Liver (tissue), 3 donors: ENCODE results near the gene TMIGD1.

Experiments
- EGR1 ChIP-seq, 2 donors: IDR thresholded peaks; 2 replicates each; pipeline ENCODE4 v1.6.1; 2016 to 2018; ENCODE audit warnings: antibody characterized with exemption in 2 of 2, low read depth in 2 of 2
- FOXA1 ChIP-seq: IDR thresholded peaks from 2 replicates; pipeline ENCODE4 v1.6.1; 2016; ENCODE audit warnings: antibody characterized with exemption
- GABPA ChIP-seq, 2 donors: IDR thresholded peaks in 1 of 2; conservative IDR thresholded peaks in 1 of 2; 2 replicates each; pipeline ENCODE4 v1.6.1; 2016; ENCODE audit warnings: antibody characterized with exemption in 2 of 2, mild to moderate bottlenecking in 1 of 2, moderate library complexity in 1 of 2
- HNF4G ChIP-seq: IDR thresholded peaks from 2 replicates; pipeline ENCODE4 v1.6.1; 2016; ENCODE audit warnings: antibody characterized with exemption
- JUND ChIP-seq, 2 donors: IDR thresholded peaks; 2 replicates each; pipeline ENCODE4 v1.6.1; 2016; ENCODE audit warnings: antibody characterized with exemption in 2 of 2
- MAX ChIP-seq: IDR thresholded peaks from 2 replicates; pipeline ENCODE4 v1.6.1; 2016; ENCODE audit warnings: antibody characterized with exemption
- NR2F2 ChIP-seq: IDR thresholded peaks from 2 replicates; pipeline ENCODE4 v1.6.1; 2016; ENCODE audit warnings: antibody characterized with exemption
- RAD21 ChIP-seq, 2 donors: IDR thresholded peaks; 2 replicates each; pipeline ENCODE4 v1.6.1; 2016; ENCODE audit warnings: antibody characterized with exemption in 2 of 2, mild to moderate bottlenecking in 2 of 2
- REST ChIP-seq: IDR thresholded peaks from 2 replicates; pipeline ENCODE4 v1.6.1; 2016; ENCODE audit warnings: antibody characterized with exemption, mild to moderate bottlenecking
- SP1 ChIP-seq: IDR thresholded peaks from 2 replicates; pipeline ENCODE4 v1.6.1; 2018; ENCODE audit warnings: antibody characterized with exemption, mild to moderate bottlenecking
- TAF1 ChIP-seq: conservative IDR thresholded peaks from 2 replicates; pipeline ENCODE4 v1.6.1; 2016; ENCODE audit warnings: antibody characterized with exemption, mild to moderate bottlenecking
- YY1 ChIP-seq: IDR thresholded peaks from 2 replicates; pipeline ENCODE4 v1.6.1; 2016; ENCODE audit warnings: antibody characterized with exemption, mild to moderate bottlenecking
- TF ChIP-seq, protein P1 (sequence below): fragments of 150-350 bp; IDR thresholded peaks from 2 replicates; pipeline ENCODE4 v1.5.1; 2017; ENCODE audit warnings: improper control_type of control experiment, low read depth, low read length; ENCODE audit not compliant: missing input control
- TF ChIP-seq, protein P2 (sequence below): IDR thresholded peaks from 2 replicates; pipeline ENCODE4 v1.6.1; 2016; ENCODE audit warnings: antibody characterized with exemption
- donor health status: healthy.
- donor health status: healthy.

DNA sequence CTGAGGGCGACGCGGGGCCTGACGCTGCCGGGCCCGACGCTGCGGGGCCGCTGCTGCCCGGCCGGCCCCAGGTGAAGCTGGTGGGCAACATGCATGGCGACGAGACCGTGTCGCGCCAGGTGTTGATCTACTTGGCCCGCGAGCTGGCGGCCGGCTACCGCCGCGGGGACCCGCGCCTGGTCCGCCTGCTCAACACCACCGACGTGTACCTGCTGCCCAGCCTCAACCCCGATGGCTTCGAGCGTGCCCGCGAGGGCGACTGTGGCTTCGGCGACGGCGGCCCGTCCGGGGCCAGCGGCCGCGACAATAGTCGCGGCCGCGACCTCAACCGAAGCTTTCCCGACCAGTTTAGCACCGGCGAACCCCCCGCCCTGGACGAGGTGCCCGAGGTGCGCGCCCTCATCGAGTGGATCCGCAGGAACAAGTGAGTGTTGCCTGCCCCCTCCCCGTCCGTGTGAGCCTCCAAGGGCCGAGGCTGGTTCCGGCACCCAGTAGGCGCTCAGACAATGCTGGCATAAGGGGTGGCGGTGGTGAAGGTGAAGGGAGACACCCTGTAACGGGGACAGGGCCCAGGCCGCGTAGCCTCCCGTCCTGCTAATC is 45.5 kb upstream of the TMIGD1 start:
- TF ChIP-seq FOXA1: no peak
- no peak for TF ChIP-seq JUND (IDR thresholded peaks at IDR 0.05)
- TF ChIP-seq, protein P1, sequence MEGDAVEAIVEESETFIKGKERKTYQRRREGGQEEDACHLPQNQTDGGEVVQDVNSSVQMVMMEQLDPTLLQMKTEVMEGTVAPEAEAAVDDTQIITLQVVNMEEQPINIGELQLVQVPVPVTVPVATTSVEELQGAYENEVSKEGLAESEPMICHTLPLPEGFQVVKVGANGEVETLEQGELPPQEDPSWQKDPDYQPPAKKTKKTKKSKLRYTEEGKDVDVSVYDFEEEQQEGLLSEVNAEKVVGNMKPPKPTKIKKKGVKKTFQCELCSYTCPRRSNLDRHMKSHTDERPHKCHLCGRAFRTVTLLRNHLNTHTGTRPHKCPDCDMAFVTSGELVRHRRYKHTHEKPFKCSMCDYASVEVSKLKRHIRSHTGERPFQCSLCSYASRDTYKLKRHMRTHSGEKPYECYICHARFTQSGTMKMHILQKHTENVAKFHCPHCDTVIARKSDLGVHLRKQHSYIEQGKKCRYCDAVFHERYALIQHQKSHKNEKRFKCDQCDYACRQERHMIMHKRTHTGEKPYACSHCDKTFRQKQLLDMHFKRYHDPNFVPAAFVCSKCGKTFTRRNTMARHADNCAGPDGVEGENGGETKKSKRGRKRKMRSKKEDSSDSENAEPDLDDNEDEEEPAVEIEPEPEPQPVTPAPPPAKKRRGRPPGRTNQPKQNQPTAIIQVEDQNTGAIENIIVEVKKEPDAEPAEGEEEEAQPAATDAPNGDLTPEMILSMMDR: no peak
- TF ChIP-seq SP1: no peak
- TF ChIP-seq MAX: no peak
- no peak for TF ChIP-seq TAF1
- TF ChIP-seq YY1: no peak
- TF ChIP-seq REST: no peak
- TF ChIP-seq, protein P2, sequence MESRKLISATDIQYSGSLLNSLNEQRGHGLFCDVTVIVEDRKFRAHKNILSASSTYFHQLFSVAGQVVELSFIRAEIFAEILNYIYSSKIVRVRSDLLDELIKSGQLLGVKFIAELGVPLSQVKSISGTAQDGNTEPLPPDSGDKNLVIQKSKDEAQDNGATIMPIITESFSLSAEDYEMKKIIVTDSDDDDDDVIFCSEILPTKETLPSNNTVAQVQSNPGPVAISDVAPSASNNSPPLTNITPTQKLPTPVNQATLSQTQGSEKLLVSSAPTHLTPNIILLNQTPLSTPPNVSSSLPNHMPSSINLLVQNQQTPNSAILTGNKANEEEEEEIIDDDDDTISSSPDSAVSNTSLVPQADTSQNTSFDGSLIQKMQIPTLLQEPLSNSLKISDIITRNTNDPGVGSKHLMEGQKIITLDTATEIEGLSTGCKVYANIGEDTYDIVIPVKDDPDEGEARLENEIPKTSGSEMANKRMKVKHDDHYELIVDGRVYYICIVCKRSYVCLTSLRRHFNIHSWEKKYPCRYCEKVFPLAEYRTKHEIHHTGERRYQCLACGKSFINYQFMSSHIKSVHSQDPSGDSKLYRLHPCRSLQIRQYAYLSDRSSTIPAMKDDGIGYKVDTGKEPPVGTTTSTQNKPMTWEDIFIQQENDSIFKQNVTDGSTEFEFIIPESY: no peak
- TF ChIP-seq GABPA (IDR thresholded peaks at IDR 0.05 in 1 of 2, conservative IDR thresholded peaks at IDR 0.05 in 1 of 2): no peak
- no peak for TF ChIP-seq NR2F2
- no peak for TF ChIP-seq HNF4G
- no peak for TF ChIP-seq RAD21 (IDR thresholded peaks at IDR 0.05)
- no peak for TF ChIP-seq EGR1 (IDR thresholded peaks at IDR 0.05; ENCODE audit: low read depth in 2 of 2)
